MG63 (cell line): ENCODE measurements around the gene ANP32A. TPM values are rescaled to one million over a fixed set of nuclear protein-coding genes. Genes with fewer than 3 reads are reported as not detected.
A peak's percentile ranks its signal among the peaks of the same experiment; 100 is the strongest.

ENCODE experiments used
- DNase-seq: peaks from one replicate; pipeline ENCODE4 v3.0.0-alpha.2; 2020
- H3K27me3 ChIP-seq: fragments of 250-450 bp; sonication (Bioruptor Pico); 2 replicates; pipeline ENCODE4 v1.5.1; 2020; ENCODE audit warnings: mild to moderate bottlenecking, moderate library complexity
- H3K36me3 ChIP-seq: fragments of 250-450 bp; sonication (Bioruptor Pico); 2 replicates; pipeline ENCODE4 v1.5.1; 2020; ENCODE audit warnings: mild to moderate bottlenecking, moderate library complexity
- H3K4me3 ChIP-seq: fragments of 250-450 bp; sonication (Bioruptor Pico); 2 replicates; pipeline ENCODE4 v1.5.1; 2020; ENCODE audit warnings: mild to moderate bottlenecking, moderate library complexity
- H3K9me3 ChIP-seq: fragments of 250-450 bp; sonication (Bioruptor Pico); 2 replicates; pipeline ENCODE4 v1.5.1; 2020; ENCODE audit warnings: mild to moderate bottlenecking, moderate library complexity
- total RNA-seq: library from RNA; depleted of rRNA; stranded (reverse); fragments of >200 nt; shearing (Covaris generic); gene quantifications from 2 replicates; pipeline ENCODE4 v1.2.3, GENCODE V29; 2014; ENCODE audit warnings: low replicate concordance

ANP32A gene
- total RNA-seq, 1 experiment from 2014 or later = 44.3 TPM

DNA sequence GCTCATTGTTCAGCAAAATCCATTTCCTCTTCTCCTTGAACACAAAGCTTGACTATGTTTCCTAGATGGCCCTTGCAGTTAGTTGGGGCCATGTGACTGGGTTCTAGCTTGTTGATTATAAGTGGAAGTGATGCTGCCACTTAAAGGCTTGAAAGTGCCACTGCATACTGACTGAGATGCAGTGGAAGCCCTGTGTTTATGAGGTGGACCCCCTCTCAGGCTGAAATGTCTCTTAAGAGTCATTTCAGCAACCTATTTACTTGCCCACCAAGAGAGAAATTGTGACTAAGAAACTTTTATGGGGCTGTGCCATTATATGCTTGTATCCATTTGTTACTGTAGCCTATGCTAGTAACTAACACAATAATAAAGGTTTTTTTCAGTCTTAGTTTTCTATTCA lies 8.4 kb upstream of the ANP32A start:
- H3K36me3 ChIP-seq = no peaks in the 10 kb centered on the region
- H3K4me3 ChIP-seq = no peak overlapping the region
- no peaks in the 10 kb centered on the region for H3K9me3 ChIP-seq
- no peaks in the 10 kb centered on the region; the same call in 1 of the 2 replicates for H3K27me3 ChIP-seq
- no peak for DNase-seq

DNA sequence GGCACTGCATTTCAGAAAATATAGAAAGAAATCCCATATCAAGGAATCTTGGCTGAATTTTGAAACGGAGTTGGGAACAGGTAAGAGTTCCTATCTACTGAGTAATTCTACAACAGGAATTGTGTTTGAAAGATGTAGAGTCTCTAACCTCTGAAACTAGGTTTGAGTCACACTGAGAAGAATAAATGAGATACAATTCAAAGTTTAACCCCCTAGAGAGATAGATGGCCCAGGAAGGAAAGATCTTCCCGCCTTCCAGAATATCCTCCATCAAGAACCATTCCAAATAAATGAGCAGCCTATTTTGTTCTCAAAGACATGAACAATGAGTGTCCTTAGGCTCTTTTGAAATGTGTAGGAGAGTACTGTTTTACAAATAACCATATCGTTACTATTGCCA lies 2.9 kb upstream of the ANP32A start:
- DNase-seq = no peak

DNA sequence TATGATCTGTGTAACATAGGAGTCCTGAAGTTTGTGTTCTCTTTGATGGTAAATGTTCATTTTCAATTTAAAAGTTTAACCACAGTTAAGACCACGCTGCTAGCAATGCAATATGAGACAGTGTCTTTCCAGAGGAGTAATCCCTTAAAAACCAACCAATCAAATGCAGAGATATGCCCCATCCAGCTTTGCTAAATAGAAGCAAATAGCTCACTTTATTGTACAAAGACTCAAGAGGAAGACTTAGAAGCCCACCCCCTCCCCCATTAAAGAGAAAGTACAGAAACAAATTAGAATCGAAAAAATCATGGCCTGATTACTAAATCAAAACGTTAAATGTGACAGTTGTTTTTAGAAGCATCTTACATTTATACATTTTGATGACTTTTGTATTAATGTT lies 2.1 kb upstream of the ANP32A start:
- Histone ChIP-seq H3K27me3 (no peaks in the 10 kb centered on the region), H3K9me3 (no peaks in the 10 kb centered on the region), H3K36me3 (peaks cover 5% of the 10 kb centered on the region), H3K4me3 (no peak overlapping the region; the same call in 1 of the 2 replicates)
- DNase-seq = no peak

More for the DNA sequence above, 2.9 kb upstream of the ANP32A start:
- Histone ChIP-seq H3K27me3 (no peaks in the 10 kb centered on the region), H3K36me3 (peaks cover 5% of the 10 kb centered on the region), H3K9me3 (no peaks in the 10 kb centered on the region), H3K4me3 (no peak overlapping the region)

DNA sequence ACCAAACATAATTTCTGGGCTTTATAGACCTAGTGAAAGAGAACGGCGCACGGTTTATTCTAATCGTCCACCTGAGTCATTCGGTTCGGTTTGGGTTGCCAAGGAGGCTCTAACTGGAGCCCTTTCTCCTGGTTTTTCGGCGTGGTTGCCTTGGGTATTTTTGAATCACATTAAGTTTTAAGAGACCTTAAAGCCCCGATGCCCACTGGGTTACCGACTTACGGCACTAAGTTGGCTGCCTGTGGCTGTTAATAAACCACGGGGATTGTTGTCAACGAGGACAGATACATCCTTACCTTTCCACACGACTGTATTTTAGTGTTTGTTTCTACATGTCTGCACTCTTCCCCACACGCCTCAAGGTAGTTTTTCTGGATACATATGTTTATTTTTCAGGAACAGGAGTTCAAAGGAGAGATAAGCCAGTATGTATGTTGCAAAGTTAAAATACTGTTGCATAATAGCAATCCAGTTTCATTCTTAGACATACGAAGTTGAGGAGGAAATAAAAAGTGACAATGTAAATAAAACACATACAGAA lies 1.2 kb upstream of the ANP32A start:
- no peaks in the 10 kb centered on the region for H3K9me3 ChIP-seq
- peak; percentile 30 for DNase-seq
- H3K36me3 ChIP-seq = peaks cover 7% of the 10 kb centered on the region
- H3K4me3 ChIP-seq = peak overlapping the region; percentile 87
- H3K27me3 ChIP-seq = no peaks in the 10 kb centered on the region

DNA sequence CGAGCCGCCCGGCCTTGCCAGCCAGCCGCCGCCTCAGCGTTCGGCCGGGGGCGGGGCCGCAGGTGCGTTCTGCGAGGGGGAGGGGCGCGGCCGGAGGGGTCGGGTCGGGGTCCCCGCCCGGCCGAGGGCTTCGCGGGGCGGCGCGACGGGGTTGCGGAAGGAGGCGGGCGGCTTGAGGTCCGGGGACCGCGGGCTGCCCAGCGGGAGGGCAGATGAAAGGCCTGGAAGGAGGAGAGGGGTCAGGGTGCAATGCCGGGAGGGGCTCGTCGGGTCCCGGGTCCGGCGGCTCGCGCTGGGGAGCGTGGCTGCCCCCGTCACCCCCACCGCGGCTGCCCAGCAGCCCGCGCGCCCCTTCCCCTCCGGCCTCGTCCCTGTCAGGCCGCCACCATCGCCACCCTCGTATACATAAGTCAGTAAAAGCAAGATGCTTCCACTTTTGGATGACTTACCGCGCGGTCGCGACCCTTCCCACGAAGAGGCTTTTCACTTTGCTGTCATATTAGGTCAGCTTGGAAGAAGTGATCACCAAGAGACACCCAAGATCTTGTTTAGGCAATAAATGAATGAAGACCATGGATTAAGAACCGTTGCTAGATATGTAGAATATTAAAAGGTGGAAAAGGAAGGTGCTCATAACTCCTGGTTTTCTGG lies 620 bp upstream of the ANP32A start:
- H3K27me3 ChIP-seq = no peaks in the 10 kb centered on the region
- no peak for DNase-seq

DNA sequence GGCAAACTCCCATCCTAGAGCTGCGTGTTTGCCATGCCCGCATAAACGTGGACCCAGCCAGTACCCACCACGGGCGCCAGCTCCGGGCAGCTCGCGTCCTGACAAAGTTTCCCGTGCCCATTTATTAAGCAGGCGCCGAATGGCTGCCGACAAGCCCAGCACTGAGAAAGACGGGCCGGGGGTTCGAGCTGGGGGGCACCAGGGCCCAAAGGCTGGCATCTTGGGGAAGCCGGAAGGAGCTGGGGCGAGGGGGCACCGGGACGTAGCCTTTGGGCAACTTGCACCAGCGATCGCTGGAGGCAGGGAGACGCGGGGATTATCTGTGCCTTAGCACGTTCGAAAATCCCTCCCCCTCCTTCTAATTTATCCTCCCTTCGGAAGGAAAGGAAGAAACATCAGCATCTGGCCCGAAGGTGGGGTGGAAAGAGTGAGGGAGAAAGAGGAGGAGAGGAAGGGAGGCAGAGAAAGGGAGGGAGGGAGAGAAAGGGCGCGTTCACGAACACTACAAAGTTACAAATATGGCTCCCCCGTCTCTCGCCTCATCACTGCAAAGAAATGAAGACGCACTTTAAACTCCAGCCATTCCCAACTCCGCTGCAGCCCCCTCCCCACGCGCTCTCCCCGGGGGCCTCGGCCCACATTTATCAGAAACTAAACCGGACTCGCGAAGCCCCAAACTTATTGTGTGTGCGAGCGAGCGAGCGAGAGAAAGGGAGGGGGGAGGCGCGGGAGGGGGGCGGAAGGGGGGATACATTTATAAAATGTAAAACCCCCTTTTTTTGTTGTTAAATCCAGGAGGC lies 1.0 kb downstream of the ANP32A start:
- peak; percentile 62 for DNase-seq

More for the DNA sequence above, 620 bp upstream of the ANP32A start:
- Histone ChIP-seq H3K9me3 (no peaks in the 10 kb centered on the region), H3K4me3 (peak overlapping the region; percentile 87), H3K36me3 (peaks cover 10% of the 10 kb centered on the region)

DNA sequence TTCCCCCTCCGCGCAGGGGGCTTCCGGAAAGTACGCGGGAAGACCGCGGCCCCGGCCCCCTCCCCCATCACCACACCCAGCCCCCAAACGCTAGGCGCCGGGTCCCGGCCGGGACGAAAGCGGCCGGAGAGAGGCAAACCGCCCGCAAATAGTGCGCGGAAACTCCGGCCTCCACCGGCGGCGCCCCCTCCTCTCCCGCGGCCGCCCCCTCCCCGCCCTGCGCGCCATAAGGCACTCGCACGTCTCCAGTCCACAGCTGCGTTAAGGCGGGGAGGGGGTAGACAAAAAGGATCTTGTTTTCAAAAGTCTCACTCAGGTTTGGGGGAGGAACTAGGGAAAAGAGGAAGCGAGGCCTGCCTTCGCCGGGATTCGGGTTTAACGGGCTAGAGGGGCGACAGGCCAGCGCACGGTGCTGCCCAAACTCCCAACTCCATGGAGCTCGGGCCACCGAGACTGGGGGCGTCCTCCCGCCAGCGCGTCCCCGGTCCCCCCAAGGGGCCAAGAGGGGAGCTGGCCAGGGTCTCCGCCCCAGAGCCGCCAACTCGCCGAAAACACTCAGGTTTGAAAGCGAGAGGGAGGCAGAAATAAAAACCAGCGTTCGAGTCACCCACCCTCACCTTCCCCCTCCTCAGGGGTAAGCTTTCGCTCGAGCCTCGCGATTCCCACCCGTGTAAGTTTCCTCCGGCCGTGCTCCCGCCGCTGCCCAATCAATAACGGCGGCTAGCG lies 1.8 kb downstream of the ANP32A start:
- DNase-seq = peak; percentile 49

More for the DNA sequence above, 1.0 kb downstream of the ANP32A start:
- Histone ChIP-seq H3K27me3 (no peaks in the 10 kb centered on the region), H3K4me3 (peak overlapping the region; percentile 87), H3K9me3 (no peaks in the 10 kb centered on the region), H3K36me3 (peaks cover 13% of the 10 kb centered on the region)

DNA sequence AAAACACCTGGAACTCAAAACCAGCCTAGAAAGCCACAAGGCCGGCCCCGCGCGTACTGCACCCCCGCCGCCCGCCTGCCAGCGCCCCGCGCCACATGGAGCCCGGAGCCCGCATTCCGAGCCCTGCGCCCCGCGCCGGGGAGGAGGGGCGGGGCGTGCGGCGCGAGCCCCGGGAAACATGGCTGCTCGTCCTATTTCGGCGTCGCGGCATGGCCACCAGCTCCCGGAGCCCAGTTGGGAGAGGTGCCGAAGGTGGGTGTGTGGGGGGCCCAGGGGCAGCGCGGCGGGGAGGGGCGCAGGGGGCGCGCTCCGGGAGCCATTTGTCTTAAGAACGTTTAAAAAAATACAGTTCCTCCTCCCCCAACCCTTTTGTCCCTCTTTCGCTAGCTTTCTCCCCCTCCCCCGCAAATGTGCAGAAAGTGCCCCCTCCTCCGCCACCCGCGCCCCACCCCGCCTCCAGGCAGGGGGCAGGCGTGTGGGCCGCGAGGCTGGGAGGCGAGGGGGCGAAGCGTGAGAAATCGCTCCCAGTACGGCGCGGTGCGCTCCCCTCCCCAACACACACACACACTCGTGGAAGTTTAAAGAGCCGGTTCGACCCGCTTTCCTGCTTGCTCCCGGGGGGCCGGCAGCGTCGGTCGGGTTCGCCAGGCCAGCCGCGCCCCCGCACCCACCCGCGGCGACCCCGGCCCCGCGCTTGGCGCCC lies 2.5 kb downstream of the ANP32A start:
- H3K27me3 ChIP-seq = no peaks in the 10 kb centered on the region
- peak; percentile 87 for DNase-seq
- peaks cover 13% of the 10 kb centered on the region for H3K36me3 ChIP-seq
- peak overlapping the region; percentile 87 for H3K4me3 ChIP-seq
- H3K9me3 ChIP-seq = no peaks in the 10 kb centered on the region

More for the DNA sequence above, 1.8 kb downstream of the ANP32A start:
- peaks cover 13% of the 10 kb centered on the region for H3K36me3 ChIP-seq
- no peaks in the 10 kb centered on the region for H3K9me3 ChIP-seq
- peak overlapping the region; percentile 87 for H3K4me3 ChIP-seq
- no peaks in the 10 kb centered on the region for H3K27me3 ChIP-seq

DNA sequence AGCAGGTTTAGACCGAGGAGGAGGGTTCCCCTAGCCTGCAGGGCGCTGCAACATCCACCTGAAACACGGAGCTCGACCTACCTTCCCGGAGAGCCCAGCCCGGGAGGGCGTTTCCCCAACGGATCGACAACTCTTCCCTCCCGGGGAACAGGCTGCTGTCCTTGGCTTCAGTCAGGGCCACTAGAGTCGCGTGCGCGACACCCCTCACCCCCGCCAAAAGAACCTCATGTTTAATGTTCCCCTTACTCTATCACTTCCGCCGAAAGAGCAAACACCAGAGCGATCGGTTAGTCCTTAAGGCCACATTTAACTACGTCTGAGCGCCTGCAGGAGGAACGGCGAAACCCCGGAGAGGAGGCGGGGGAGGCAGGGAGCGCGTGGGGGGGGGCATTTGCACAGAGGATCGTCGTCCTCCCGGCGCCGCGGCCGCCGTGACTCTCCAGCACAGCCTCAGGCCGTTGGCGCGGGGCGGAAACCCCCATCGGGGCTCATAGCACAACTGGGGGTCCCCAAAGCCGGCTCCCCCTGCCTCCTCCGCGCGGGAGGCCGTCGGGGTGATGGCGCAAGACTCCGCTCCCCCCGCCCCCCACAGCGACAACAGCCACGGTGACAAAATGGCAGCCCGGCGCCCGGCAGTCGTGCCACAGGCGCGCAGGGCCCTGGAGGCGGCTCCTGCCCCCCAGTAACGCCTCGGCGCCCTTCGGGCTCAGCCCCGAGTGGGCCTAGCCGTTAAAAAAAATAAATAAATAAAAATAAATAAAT lies 3.2 kb downstream of the ANP32A start:
- Histone ChIP-seq H3K27me3 (no peaks in the 10 kb centered on the region), H3K36me3 (peaks cover 13% of the 10 kb centered on the region), H3K4me3 (peak overlapping the region; percentile 87), H3K9me3 (no peaks in the 10 kb centered on the region)
- DNase-seq = peak; percentile 67

DNA sequence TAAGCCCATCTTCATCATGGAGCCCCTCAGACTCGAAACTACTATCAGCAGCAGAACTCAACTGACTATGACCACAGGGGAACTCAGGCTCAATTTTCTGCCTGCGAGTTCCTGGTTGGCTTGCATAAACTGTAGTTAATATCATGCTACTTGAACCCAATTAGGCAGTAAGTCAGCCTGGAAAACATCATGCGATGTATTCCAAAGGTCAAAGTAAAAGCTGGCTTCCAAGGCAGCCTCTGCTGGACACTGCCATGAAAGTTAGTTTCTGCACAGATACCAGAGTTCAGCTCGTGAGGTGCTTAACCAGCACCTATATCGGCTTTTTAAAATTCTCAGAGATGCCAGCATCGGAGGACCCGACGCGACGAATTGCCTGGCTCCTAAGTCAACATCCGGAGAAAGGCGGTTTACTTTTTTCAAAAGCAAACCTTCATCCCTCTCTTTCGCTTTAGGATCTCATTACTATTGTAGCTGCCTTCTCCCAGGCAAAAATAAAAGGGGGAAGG lies 3.8 kb downstream of the ANP32A start:
- H3K36me3 ChIP-seq = peaks cover 13% of the 10 kb centered on the region
- H3K9me3 ChIP-seq = no peaks in the 10 kb centered on the region
- no peaks in the 10 kb centered on the region for H3K27me3 ChIP-seq
- no peak for DNase-seq
- peak overlapping the region; percentile 87 for H3K4me3 ChIP-seq

DNA sequence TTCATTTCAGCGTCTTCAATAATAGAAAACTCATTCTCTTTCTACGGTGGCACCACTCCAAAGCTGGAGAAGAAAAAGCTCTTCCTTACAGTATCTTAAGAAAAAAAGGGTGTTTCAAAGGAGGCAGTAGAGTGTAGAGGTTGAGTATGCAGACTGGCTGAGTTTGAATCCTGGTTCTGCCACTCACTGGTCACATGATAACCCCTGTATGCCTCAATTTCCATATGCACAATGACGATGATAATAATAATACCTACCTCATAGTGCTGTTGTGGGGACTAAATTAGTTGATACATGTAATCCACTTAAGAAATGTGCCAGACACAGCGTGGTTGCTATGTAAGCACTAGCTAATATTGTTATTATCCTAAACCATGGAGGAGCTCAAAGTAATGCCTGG lies 4.5 kb downstream of the ANP32A start:
- Histone ChIP-seq H3K9me3 (no peaks in the 10 kb centered on the region), H3K4me3 (no peak overlapping the region; the same call in 1 of the 2 replicates), H3K27me3 (no peaks in the 10 kb centered on the region), H3K36me3 (peaks cover 13% of the 10 kb centered on the region)
- no peak for DNase-seq

DNA sequence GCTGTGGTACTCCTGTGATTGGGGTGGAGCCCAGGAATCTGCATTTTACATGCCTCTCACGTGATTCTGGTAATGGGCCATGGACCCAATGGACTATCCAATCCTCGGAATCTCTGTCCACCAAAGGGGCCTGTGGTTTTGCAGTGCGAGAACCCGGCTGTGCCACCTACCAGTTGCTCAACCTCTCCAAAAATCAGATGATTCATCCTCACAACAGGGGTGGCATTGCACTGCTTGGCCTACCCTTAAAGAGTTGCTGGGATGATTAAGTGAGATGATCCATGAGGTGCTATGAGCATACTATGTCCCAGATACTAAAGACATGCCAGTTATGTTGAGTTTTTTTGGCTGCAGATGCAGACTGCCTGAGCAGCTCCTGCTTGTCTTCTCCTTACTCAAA lies 5.1 kb downstream of the ANP32A start:
- peak; percentile 84 for DNase-seq
- H3K9me3 ChIP-seq = no peaks in the 10 kb centered on the region
- no peaks in the 10 kb centered on the region for H3K27me3 ChIP-seq
- H3K36me3 ChIP-seq = peaks cover 14% of the 10 kb centered on the region
- H3K4me3 ChIP-seq = no peak overlapping the region

DNA sequence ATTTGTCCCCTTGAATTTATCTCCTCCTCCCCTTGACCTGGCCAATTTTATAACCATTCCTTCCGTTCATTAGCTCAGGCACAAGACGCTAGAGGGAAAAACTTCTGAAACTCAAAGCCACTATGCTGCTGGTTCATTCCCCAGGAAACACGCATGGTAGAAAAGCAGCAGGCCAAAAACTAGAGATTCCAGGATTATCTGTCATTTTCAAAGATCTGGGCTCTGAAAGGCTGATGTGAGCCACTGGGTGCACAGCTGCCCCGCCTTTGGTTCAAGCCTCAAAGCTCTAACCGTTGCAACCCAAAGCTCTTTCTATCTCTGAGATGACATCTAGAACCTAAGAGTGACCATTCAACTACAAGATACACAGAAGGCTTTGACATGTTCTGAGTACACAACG lies 6.1 kb downstream of the ANP32A start:
- no peak overlapping the region for H3K4me3 ChIP-seq
- no peaks in the 10 kb centered on the region for H3K9me3 ChIP-seq
- DNase-seq = no peak
- H3K36me3 ChIP-seq = peaks cover 21% of the 10 kb centered on the region
- no peaks in the 10 kb centered on the region for H3K27me3 ChIP-seq

DNA sequence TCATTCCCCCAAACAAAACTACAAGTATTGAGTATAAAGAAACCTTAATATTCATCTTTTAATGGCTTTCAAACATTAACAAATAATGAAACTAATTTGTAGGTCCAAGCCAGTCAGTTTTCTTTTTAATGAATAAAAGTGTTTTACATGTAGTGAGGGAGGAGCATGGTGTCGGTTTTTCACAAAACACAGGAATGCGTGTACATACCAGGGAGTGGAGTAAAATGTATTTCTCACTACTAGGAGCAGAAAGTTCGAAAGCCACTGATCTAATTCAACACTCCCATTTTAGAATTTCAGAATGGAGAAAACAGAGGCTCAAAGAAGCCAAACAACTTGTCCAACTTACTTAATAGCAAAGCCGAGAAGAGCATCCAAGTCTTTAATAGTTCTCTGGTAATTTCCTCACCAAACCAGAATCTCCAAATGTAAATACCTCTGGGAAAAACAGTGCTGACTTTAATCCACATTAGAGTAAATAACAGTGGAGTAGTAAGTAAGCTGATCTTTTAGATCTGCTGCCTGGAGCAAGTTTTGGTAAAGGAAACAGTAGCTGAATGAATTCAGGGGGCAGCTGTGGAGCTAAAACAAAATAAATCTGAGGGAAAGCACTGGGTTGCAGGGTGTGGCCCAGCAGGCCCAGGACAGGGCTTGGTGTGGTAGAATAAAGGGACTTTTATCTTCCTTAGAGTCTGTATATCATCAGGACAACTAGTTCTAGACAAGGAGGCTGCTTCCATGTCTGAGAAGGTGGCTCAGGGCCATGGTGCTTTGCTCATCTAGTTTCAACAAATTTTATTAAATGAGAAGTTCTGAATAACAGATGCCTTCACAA lies 7.9 kb downstream of the ANP32A start:
- no peaks in the 10 kb centered on the region for H3K9me3 ChIP-seq
- no peak overlapping the region for H3K4me3 ChIP-seq
- H3K27me3 ChIP-seq = no peaks in the 10 kb centered on the region
- no peak for DNase-seq
- peaks cover 21% of the 10 kb centered on the region for H3K36me3 ChIP-seq

DNA sequence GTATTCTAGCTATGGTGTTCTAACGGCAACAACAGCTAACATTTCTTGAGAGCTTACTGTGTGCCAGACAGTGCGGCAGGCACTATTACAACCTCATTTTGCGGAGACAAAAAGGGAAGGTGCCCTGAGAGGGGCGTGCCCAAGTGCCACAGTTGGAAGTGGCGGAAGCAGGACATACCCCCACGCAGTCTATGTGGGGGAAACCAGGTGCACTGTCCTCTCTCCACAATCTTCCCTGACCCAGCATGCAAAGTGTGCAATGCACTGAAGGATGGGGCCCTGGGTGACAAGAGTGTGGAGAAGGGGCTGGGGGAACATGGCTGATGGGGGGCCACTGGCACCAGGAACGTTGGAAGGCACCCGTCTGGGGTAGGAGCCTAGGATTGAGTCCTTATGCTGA lies 8.6 kb downstream of the ANP32A start:
- DNase-seq = no peak
- peaks cover 26% of the 10 kb centered on the region for H3K36me3 ChIP-seq
- H3K4me3 ChIP-seq = no peak overlapping the region
- no peaks in the 10 kb centered on the region for H3K9me3 ChIP-seq
- H3K27me3 ChIP-seq = no peaks in the 10 kb centered on the region
